ENCODE measurements around the gene WDR88.

DNA sequence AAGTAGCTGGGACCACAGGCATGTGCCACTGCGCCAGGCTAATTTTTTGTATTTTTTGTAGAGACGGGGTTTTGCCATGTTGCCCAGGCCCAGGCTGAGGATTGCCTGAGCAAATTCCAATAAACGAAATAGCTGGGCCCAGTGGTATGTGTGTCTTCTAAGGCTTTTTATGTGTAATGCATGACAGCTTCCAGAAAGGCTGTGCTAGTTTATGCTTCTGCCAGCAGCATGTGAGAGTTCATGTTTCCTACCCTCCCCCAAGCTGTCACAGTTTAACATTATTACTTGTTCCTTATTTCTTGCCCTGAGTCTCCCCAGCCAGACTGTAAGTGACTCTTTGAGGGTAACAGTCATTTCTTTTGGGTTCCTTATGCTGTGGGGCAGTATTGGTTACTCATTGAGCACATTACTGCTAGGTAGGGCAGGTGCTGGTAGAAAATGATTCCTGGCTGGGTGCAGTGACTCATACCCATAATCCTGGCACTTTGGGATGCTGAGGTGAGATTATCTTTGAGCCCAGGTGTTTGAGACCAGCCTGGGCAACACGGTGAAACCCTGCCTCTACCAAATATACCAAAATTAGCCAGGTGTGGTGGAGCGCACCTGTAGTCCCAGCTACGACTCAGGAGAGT lies 37.4 kb upstream of the WDR88 start:
- TF ChIP-seq, protein P1, sequence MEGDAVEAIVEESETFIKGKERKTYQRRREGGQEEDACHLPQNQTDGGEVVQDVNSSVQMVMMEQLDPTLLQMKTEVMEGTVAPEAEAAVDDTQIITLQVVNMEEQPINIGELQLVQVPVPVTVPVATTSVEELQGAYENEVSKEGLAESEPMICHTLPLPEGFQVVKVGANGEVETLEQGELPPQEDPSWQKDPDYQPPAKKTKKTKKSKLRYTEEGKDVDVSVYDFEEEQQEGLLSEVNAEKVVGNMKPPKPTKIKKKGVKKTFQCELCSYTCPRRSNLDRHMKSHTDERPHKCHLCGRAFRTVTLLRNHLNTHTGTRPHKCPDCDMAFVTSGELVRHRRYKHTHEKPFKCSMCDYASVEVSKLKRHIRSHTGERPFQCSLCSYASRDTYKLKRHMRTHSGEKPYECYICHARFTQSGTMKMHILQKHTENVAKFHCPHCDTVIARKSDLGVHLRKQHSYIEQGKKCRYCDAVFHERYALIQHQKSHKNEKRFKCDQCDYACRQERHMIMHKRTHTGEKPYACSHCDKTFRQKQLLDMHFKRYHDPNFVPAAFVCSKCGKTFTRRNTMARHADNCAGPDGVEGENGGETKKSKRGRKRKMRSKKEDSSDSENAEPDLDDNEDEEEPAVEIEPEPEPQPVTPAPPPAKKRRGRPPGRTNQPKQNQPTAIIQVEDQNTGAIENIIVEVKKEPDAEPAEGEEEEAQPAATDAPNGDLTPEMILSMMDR (IDR thresholded peaks at IDR 0.05; ENCODE audit: poor library complexity, severe bottlenecking) = no peak
- TF ChIP-seq EZH2 (IDR thresholded peaks at IDR 0.05; ENCODE audit: borderline replicate concordance, insufficient read depth, low read length, poor library complexity, severe bottlenecking) (no peak), EP300 (conservative IDR thresholded peaks at IDR 0.05; ENCODE audit: poor library complexity, severe bottlenecking) (no peak)
